ENCODE measurements around the gene SPDYE1.
"Not testable (repeated sequence)": the region's sequence is repeated elsewhere in the genome, so short reads cannot be mapped to it uniquely, and the experiment has no call there.

DNA sequence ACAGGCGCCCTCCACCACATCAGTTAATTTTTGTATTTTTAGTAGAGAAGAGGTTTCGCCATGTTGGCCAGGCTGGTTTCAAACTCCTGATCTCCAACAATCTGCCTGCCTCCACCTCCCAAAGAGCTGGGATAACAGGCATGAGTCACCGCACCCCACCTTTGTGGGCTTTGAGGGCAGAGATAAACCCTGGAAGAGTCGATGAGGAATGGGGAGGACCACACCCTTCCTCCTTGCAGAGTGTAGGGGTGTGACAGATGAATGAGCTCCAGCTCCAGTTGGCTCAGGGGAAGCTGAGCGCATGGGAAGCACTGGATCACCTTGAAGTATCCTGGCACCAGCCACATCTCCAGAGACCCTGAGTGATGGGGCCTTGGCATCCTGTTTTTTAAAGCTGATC is 32.3 kb downstream of the SPDYE1 start:
- not testable (repeated sequence) for TF ChIP-seq CTCF (IDR thresholded peaks at IDR 0.05; ENCODE audit: low read depth, low read length); POLR2A (IDR thresholded peaks at IDR 0.05; ENCODE audit: extremely low read depth, insufficient read length); MAX (IDR thresholded peaks at IDR 0.05; ENCODE audit: low read depth, low read length); MYC (IDR thresholded peaks at IDR 0.05; ENCODE audit: low read depth, low read length)
